ENCODE measurements around the gene PRKN. TPM values are rescaled to one million over a fixed set of nuclear protein-coding genes. Genes with fewer than 3 reads are reported as not detected.
"Not testable (repeated sequence)": the region's sequence is repeated elsewhere in the genome, so short reads cannot be mapped to it uniquely, and the experiment has no call there.

Gene PRKN
- total RNA-seq, 1 donor from 2014 or later, result 1.2 TPM

DNA sequence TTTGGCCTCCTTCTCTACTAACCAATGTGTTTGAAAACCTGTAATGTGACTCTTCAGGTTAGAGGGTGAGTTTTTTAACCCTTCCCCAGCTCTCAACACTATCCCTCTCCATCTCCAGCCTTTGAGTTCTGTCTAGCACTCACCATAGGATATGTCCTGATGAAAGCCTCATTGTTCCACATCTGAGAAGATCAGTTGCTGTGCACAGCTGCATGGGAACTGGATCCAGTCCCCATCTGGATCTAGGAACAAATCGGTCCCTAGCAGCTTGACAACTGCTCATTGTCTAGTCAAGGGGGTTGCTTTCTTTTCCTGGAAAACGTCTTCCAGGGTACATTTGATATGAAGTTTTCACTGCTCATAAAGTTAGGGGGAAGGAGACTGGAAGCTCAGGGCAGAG, 1408.3 kb downstream of the PRKN start:
- Histone ChIP-seq H3K4me3 (ENCODE audit: low read depth, low read length) (no peak overlapping the region), H3K27me3 (ENCODE audit: control insufficient read depth, insufficient read depth, low read length) (no peaks in the 10 kb centered on the region), H3K36me3 (ENCODE audit: control insufficient read depth, insufficient read depth, low read length) (no peaks in the 10 kb centered on the region)
- DNase-seq (ENCODE audit: low read depth), result no peak
- TF ChIP-seq, protein P1, sequence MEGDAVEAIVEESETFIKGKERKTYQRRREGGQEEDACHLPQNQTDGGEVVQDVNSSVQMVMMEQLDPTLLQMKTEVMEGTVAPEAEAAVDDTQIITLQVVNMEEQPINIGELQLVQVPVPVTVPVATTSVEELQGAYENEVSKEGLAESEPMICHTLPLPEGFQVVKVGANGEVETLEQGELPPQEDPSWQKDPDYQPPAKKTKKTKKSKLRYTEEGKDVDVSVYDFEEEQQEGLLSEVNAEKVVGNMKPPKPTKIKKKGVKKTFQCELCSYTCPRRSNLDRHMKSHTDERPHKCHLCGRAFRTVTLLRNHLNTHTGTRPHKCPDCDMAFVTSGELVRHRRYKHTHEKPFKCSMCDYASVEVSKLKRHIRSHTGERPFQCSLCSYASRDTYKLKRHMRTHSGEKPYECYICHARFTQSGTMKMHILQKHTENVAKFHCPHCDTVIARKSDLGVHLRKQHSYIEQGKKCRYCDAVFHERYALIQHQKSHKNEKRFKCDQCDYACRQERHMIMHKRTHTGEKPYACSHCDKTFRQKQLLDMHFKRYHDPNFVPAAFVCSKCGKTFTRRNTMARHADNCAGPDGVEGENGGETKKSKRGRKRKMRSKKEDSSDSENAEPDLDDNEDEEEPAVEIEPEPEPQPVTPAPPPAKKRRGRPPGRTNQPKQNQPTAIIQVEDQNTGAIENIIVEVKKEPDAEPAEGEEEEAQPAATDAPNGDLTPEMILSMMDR (IDR thresholded peaks at IDR 0.05; ENCODE audit: insufficient read depth, low read length, poor library complexity, severe bottlenecking), result no peak

DNA sequence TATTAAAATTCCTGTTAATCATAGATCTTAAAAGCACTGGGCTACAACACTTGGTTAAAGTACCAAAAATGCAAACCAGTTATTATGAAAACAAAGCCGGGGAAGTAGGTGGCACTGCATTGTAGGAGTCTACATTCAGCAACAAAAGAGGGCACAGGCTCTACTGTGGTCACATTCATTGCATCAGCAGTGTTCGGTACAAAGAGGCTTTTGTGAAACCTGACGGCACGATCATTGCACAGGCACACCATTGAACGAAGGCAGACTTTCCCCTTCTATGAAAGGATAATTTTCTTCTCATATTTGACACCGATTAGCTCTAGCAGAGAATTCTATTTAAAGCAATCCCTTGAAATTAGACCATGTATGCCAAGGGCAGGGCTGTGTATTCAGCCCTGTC, 1409.1 kb downstream of the PRKN start:
- DNase-seq (ENCODE audit: low read depth), result no peak
- TF ChIP-seq, protein P1 (IDR thresholded peaks at IDR 0.05; ENCODE audit: insufficient read depth, low read length, poor library complexity, severe bottlenecking), result no peak
- no peaks in the 10 kb centered on the region for H3K27me3 ChIP-seq (ENCODE audit: control insufficient read depth, insufficient read depth, low read length)
- no peak overlapping the region for H3K4me3 ChIP-seq (ENCODE audit: low read depth, low read length)
- no peaks in the 10 kb centered on the region for H3K36me3 ChIP-seq (ENCODE audit: control insufficient read depth, insufficient read depth, low read length)

- no peak for DNase-seq (ENCODE audit: low read depth)
- TF ChIP-seq, protein P1 (IDR thresholded peaks at IDR 0.05; ENCODE audit: insufficient read depth, low read length, poor library complexity, severe bottlenecking), result no peak
- Histone ChIP-seq H3K27me3 (ENCODE audit: control insufficient read depth, insufficient read depth, low read length) (no peaks in the 10 kb centered on the region), H3K4me3 (ENCODE audit: low read depth, low read length) (no peak overlapping the region), H3K36me3 (ENCODE audit: control insufficient read depth, insufficient read depth, low read length) (no peaks in the 10 kb centered on the region)
Measured at GRCh38 chr6:161316531-161316930, 1411.0 kb downstream of the PRKN start.

DNA sequence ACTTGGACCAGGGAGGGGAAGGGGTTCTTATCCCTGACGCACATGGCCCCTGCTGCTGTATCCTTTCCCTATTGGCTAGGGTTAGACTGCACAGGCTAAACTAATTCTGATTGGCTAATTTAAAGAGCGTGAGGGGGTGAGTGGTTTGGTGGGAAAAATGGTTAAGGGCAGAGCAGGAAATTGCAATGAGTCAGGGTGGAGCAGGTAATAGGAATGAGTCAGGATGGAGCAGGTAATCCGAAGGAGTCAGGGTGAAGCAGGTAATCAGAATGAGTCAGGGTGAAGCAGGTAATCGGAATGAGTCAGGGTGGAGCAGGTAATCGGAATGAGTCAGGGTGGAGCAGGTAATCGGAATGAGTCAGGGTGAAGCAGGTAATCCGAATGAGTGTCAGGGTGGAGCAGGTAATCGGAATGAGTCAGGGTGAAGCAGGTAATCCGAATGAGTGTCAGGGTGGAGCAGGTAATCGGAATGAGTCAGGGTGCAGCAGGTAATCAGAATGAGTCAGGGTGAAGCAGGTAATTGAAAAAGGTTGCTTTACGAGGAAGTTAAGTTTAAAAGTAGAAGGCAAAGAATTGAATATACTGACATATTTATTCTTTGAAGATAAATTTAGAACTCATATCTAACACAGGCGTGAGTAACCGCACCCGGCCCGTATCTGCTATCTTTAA, 1412.2 kb downstream of the PRKN start:
- H3K27me3 ChIP-seq (ENCODE audit: control insufficient read depth, insufficient read depth, low read length); H3K4me3 ChIP-seq (ENCODE audit: low read depth, low read length); H3K36me3 ChIP-seq (ENCODE audit: control insufficient read depth, insufficient read depth, low read length); DNase-seq (ENCODE audit: low read depth): not testable (repeated sequence)

GRCh38 chr6:161314541-161315245, 1412.9 kb downstream of the PRKN start:
- H3K27me3 ChIP-seq (ENCODE audit: control insufficient read depth, insufficient read depth, low read length); H3K36me3 ChIP-seq (ENCODE audit: control insufficient read depth, insufficient read depth, low read length); H3K4me3 ChIP-seq (ENCODE audit: low read depth, low read length); DNase-seq (ENCODE audit: low read depth): not testable (repeated sequence)

- TF ChIP-seq, protein P1 (IDR thresholded peaks at IDR 0.05; ENCODE audit: insufficient read depth, low read length, poor library complexity, severe bottlenecking), result no peak
- no peak for DNase-seq (ENCODE audit: low read depth)
- Histone ChIP-seq H3K36me3 (ENCODE audit: control insufficient read depth, insufficient read depth, low read length) (no peaks in the 10 kb centered on the region), H3K27me3 (ENCODE audit: control insufficient read depth, insufficient read depth, low read length) (no peaks in the 10 kb centered on the region), H3K4me3 (ENCODE audit: low read depth, low read length) (no peak overlapping the region)
Measured at GRCh38 chr6:161313940-161314509, 1413.5 kb downstream of the PRKN start.

GRCh38 chr6:161313475-161313874, 1414.1 kb downstream of the PRKN start:
- not testable (repeated sequence) for H3K4me3 ChIP-seq (ENCODE audit: low read depth, low read length); H3K36me3 ChIP-seq (ENCODE audit: control insufficient read depth, insufficient read depth, low read length); H3K27me3 ChIP-seq (ENCODE audit: control insufficient read depth, insufficient read depth, low read length); DNase-seq (ENCODE audit: low read depth)

GRCh38 chr6:161309774-161310173, 1417.8 kb downstream of the PRKN start:
- DNase-seq (ENCODE audit: low read depth); H3K4me3 ChIP-seq (ENCODE audit: low read depth, low read length); H3K36me3 ChIP-seq (ENCODE audit: control insufficient read depth, insufficient read depth, low read length); H3K27me3 ChIP-seq (ENCODE audit: control insufficient read depth, insufficient read depth, low read length): not testable (repeated sequence)

Measured in kidney epithelial cell (primary cell).